Neural cell (in vitro differentiated cells): ENCODE data around the gene PTGIR. TPM values are rescaled to one million over a fixed set of nuclear protein-coding genes. Genes with fewer than 3 reads are reported as not detected.

Experiments
- H2AFZ ChIP-seq: fragments of 200-600, 300-800 bp; sonication (generic), shearing (Covaris generic); 2 replicates; pipeline ENCODE4 v1.6.0; 2014; ENCODE audit warnings: low read depth, mild to moderate bottlenecking, antibody characterized with exemption, low read length, moderate library complexity
- H3F3A ChIP-seq: fragments of 200-600 bp; shearing (Covaris generic); 2 replicates; pipeline ENCODE4 v1.6.1; 2016; ENCODE audit warnings: mild to moderate bottlenecking, moderate library complexity, mixed read lengths, antibody characterized with exemption, low read length; ENCODE audit not compliant: insufficient read depth, poor library complexity, severe bottlenecking
- H3K27ac ChIP-seq: fragments of 200-600, 300-800 bp; sonication (generic), shearing (Covaris generic); 2 replicates; pipeline ENCODE4 v1.5.1; 2014; ENCODE audit warnings: mild to moderate bottlenecking, low read length, moderate library complexity
- H3K27me3 ChIP-seq: fragments of 300-800, 200-600 bp; sonication (generic), shearing (Covaris generic); 2 replicates; pipeline ENCODE4 v1.6.0; 2014; ENCODE audit warnings: mild to moderate bottlenecking, low read depth, low read length, moderate library complexity; ENCODE audit not compliant: insufficient read depth
- H3K36me3 ChIP-seq: fragments of 300-800, 200-600 bp; sonication (generic), shearing (Covaris generic); 2 replicates; pipeline ENCODE4 v1.5.1; 2014; ENCODE audit warnings: mild to moderate bottlenecking, antibody characterized with exemption, low read length, moderate library complexity; ENCODE audit not compliant: insufficient read depth
- H3K4me2 ChIP-seq: fragments of 300-800, 200-600 bp; sonication (generic), shearing (Covaris generic); 2 replicates; pipeline ENCODE4 v1.6.0; 2014; ENCODE audit warnings: mild to moderate bottlenecking, low read length
- H3K4me3 ChIP-seq: fragments of 300-800, 200-600 bp; sonication (generic), shearing (Covaris generic); 2 replicates; pipeline ENCODE4 v1.5.1; 2014; ENCODE audit warnings: mild to moderate bottlenecking, low read length, moderate library complexity
- H3K79me2 ChIP-seq: fragments of 200-600 bp; shearing (Covaris generic); replicated peaks from 2 replicates; pipeline ENCODE4 v1.6.0; 2014; ENCODE audit warnings: mild to moderate bottlenecking, low read length, moderate library complexity; ENCODE audit not compliant: insufficient read depth
- H3K9ac ChIP-seq: fragments of 300-800, 200-600 bp; sonication (generic), shearing (Covaris generic); 2 replicates; pipeline ENCODE4 v1.6.1; 2016; ENCODE audit warnings: mild to moderate bottlenecking, low read length, mixed read lengths
- H3K9me2 ChIP-seq: fragments of 200-600 bp; shearing (Covaris generic); 2 replicates; pipeline ENCODE4 v1.6.1; 2016; ENCODE audit warnings: mild to moderate bottlenecking, low read length, mixed read lengths; ENCODE audit not compliant: insufficient read depth
- H3K9me3 ChIP-seq: fragments of 200-600, 300-800 bp; sonication (generic), shearing (Covaris generic); 2 replicates; pipeline ENCODE4 v1.6.1; 2016; ENCODE audit warnings: mild to moderate bottlenecking, mixed run types, low read length, moderate library complexity, mixed read lengths
- H4K20me1 ChIP-seq: fragments of 200-600 bp; shearing (Covaris generic); 2 replicates; pipeline ENCODE4 v1.6.1; 2016; ENCODE audit warnings: mild to moderate bottlenecking, mixed run types; ENCODE audit not compliant: insufficient read depth
- EP300 ChIP-seq: fragments of 450-650 bp; conservative IDR thresholded peaks from 2 replicates; pipeline ENCODE4 v1.6.1; 2014; ENCODE audit warnings: antibody characterized with exemption, mild to moderate bottlenecking, moderate library complexity; ENCODE audit not compliant: poor library complexity, severe bottlenecking
- EZH2 ChIP-seq: fragments of 200-600, 300-800 bp; shearing (Covaris generic), sonication (generic); IDR thresholded peaks from 2 replicates; pipeline ENCODE4 v1.6.1; 2014; ENCODE audit warnings: antibody characterized with exemption, low read length, borderline replicate concordance, mild to moderate bottlenecking; ENCODE audit not compliant: insufficient read depth, poor library complexity, severe bottlenecking
- MXI1 ChIP-seq: fragments of 450-650 bp; conservative IDR thresholded peaks from 2 replicates; pipeline ENCODE4 v1.6.1; 2014; ENCODE audit warnings: antibody characterized with exemption, mild to moderate bottlenecking; ENCODE audit not compliant: poor library complexity, severe bottlenecking
- POLR2AphosphoS5 ChIP-seq: IDR thresholded peaks from 2 replicates; pipeline ENCODE4 v1.6.1; 2012
- RAD21 ChIP-seq: fragments of 450-650 bp; conservative IDR thresholded peaks from 2 replicates; pipeline ENCODE4 v1.6.1; 2014; ENCODE audit warnings: antibody characterized with exemption, mild to moderate bottlenecking, moderate library complexity
- SMC3 ChIP-seq: fragments of 450-650 bp; conservative IDR thresholded peaks from 2 replicates; pipeline ENCODE4 v1.6.1; 2014; ENCODE audit warnings: antibody characterized with exemption, mild to moderate bottlenecking, moderate library complexity; ENCODE audit not compliant: poor library complexity
- TAF1 ChIP-seq: IDR thresholded peaks from 2 replicates; pipeline ENCODE4 v1.6.1; 2012; ENCODE audit warnings: low read depth
- polyA plus RNA-seq: library from polyadenylated mRNA; depleted of rRNA; stranded (reverse); fragments of >200 nt; gene quantifications from 2 replicates; pipeline ENCODE4 v1.2.3, GENCODE V29; 2014
- TF ChIP-seq, protein P1 (sequence below): IDR thresholded peaks from 2 replicates; pipeline ENCODE4 v1.6.1; 2012; ENCODE audit warnings: borderline replicate concordance
- TF ChIP-seq, protein P2 (sequence below): fragments of 450-650 bp; IDR thresholded peaks from 2 replicates; pipeline ENCODE4 v1.5.1; 2014; ENCODE audit warnings: antibody characterized with exemption, mild to moderate bottlenecking, moderate library complexity; ENCODE audit not compliant: poor library complexity, severe bottlenecking

Gene PTGIR
- polyA plus RNA-seq, 1 donor from 2014 or later: not detected

DNA sequence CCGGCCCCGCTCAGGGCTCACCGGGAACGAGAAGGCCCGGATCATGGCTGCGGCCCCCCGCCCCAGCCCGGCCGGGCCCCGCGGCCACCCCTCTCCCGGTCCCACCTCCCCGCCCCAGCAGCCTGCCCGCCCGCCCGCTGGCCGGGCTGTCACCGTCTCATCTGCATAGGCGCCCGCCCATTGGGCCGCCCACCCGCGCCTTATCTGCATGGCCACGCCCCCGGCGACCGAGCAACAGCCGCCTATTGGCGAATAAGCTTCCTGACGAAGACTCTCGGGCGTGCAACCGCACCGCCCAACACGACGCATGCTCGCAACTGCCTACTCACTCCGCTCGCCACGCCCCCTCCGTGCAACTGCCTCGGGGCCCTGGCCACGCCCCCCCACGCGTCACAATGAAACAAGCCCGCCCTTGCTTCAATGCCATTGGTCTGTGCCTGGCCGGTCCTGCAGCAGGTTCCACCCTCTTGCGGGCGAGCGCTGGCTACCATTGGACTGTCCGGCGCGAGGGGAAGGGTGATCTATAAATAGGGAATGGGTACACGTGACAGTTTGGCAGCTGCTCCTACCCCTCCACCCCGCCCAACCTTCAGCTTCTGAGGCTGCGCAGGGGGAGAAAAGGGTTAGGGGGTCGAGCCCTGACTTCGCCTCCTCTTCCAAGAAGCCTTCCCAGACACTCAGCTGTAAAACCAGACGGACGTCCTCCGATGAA, 36.3 kb upstream of the PTGIR start, which contains the start of gene DACT3:
Gene DACT3 (minus strand): TSS at position 163 of the 712 bp plus-strand sequence. CDS start 118 bp downstream, at position 45.
- Histone ChIP-seq H3K9me2 (no peaks in the 10 kb centered on the region), H3K27me3 (no peaks in the 10 kb centered on the region), H3K4me3 (peak within 1 kb of the TSS; percentile 98), H3K79me2 (peaks cover 21% of the 10 kb centered on the region), H2AFZ (peak within 1 kb of the TSS; percentile 57), H3K36me3 (no peaks in the 10 kb centered on the region), H4K20me1 (no peaks in the 10 kb centered on the region), H3K9me3 (no peaks in the 10 kb centered on the region), H3K4me2 (peak within 1 kb of the TSS; percentile 94), H3K9ac (peak within 1 kb of the TSS; percentile 99), H3F3A (no peaks in the 10 kb centered on the region), H3K27ac (peak within 1 kb of the TSS; percentile 98)
- TF ChIP-seq EZH2 (no peak), POLR2AphosphoS5 (peak; percentile 93), MXI1 (peak; percentile 54), EP300 (peak; percentile 29)

DNA sequence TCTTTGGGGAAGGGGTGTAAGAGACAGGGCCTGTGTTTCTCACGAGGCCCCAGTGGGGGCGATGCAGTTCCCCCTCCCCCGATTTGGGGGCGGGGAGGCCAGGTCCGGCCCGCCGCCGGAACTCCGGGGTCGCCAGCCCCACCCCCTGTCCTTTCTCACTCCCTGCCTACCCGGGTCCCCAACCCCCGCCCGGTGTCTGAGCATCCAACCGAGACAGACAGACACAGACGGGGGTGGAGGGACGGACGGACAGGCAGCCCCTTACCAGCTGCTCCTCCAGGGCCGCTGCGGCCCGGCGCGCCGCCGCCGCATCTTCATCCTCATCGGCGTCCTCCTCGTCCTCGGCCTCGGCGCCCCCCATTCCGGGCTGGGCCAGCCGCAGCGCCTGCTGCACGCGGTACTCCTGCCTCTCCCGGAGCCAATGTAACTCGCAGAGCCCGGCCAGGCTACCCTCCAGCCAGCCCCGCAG, 35.7 kb upstream of the PTGIR start:
- H2AFZ ChIP-seq: peak overlapping the region; percentile 52
- H3K9ac ChIP-seq: peak overlapping the region; percentile 99
- peak overlapping the region; percentile 90 for H3K27ac ChIP-seq

More for the DNA sequence above, 35.7 kb upstream of the PTGIR start:
- Histone ChIP-seq H3K4me3 (peak overlapping the region; percentile 98), H3K36me3 (no peaks in the 10 kb centered on the region), H4K20me1 (no peaks in the 10 kb centered on the region), H3K9me3 (no peaks in the 10 kb centered on the region), H3K27me3 (no peaks in the 10 kb centered on the region), H3K79me2 (peaks cover 21% of the 10 kb centered on the region), H3K9me2 (no peaks in the 10 kb centered on the region), H3F3A (no peaks in the 10 kb centered on the region), H3K4me2 (peak overlapping the region; percentile 94)
- peak; percentile 29 for TF ChIP-seq RAD21
- TF ChIP-seq EZH2: no peak
- TF ChIP-seq POLR2AphosphoS5: no peak
- TF ChIP-seq TAF1: peak; percentile 11
- no peak for TF ChIP-seq SMC3
- TF ChIP-seq, protein P1, sequence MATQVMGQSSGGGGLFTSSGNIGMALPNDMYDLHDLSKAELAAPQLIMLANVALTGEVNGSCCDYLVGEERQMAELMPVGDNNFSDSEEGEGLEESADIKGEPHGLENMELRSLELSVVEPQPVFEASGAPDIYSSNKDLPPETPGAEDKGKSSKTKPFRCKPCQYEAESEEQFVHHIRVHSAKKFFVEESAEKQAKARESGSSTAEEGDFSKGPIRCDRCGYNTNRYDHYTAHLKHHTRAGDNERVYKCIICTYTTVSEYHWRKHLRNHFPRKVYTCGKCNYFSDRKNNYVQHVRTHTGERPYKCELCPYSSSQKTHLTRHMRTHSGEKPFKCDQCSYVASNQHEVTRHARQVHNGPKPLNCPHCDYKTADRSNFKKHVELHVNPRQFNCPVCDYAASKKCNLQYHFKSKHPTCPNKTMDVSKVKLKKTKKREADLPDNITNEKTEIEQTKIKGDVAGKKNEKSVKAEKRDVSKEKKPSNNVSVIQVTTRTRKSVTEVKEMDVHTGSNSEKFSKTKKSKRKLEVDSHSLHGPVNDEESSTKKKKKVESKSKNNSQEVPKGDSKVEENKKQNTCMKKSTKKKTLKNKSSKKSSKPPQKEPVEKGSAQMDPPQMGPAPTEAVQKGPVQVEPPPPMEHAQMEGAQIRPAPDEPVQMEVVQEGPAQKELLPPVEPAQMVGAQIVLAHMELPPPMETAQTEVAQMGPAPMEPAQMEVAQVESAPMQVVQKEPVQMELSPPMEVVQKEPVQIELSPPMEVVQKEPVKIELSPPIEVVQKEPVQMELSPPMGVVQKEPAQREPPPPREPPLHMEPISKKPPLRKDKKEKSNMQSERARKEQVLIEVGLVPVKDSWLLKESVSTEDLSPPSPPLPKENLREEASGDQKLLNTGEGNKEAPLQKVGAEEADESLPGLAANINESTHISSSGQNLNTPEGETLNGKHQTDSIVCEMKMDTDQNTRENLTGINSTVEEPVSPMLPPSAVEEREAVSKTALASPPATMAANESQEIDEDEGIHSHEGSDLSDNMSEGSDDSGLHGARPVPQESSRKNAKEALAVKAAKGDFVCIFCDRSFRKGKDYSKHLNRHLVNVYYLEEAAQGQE: peak; percentile 45
- TF ChIP-seq, protein P2, sequence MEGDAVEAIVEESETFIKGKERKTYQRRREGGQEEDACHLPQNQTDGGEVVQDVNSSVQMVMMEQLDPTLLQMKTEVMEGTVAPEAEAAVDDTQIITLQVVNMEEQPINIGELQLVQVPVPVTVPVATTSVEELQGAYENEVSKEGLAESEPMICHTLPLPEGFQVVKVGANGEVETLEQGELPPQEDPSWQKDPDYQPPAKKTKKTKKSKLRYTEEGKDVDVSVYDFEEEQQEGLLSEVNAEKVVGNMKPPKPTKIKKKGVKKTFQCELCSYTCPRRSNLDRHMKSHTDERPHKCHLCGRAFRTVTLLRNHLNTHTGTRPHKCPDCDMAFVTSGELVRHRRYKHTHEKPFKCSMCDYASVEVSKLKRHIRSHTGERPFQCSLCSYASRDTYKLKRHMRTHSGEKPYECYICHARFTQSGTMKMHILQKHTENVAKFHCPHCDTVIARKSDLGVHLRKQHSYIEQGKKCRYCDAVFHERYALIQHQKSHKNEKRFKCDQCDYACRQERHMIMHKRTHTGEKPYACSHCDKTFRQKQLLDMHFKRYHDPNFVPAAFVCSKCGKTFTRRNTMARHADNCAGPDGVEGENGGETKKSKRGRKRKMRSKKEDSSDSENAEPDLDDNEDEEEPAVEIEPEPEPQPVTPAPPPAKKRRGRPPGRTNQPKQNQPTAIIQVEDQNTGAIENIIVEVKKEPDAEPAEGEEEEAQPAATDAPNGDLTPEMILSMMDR: no peak
- TF ChIP-seq EP300: peak; percentile 24
- TF ChIP-seq MXI1: peak; percentile 70
